ENCODE measurements around the gene SENP1.

Gene SENP1

DNA sequence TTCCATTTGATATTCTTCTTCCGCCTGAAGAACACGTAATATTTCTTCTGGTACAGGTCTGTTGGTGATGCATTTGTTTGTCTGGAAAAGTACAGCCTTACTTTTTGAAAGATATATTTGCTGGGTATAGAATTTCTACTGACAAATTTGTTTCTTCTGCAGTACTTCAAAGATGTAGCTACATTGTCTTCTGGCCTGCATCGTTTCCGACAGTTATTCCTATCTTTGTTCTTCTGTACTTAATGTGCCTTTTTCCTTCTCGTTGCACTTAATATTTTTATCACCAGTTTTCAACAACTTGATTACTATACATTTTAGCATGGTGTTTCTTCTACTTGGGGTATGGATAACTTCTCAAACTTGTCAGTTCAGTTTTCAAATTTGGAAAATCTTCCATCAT is 47.1 kb downstream of the SENP1 start:
- Histone ChIP-seq H3K36me3 (ENCODE audit: insufficient read depth, low read length) (peaks cover 55% of the 10 kb centered on the region; the same call in 1 of the 2 replicates), H3K79me2 (ENCODE audit: insufficient read depth, low read length) (no peaks in the 10 kb centered on the region), H2AFZ (ENCODE audit: low read length) (no peak overlapping the region), H3K27me3 (ENCODE audit: insufficient read depth, low read length, poor library complexity, severe bottlenecking) (no peaks in the 10 kb centered on the region), H3K9ac (ENCODE audit: low read depth, low read length, poor library complexity, severe bottlenecking) (no peak overlapping the region), H4K20me1 (ENCODE audit: insufficient read depth, low read length, poor library complexity, severe bottlenecking) (no peaks in the 10 kb centered on the region), H3K9me2 (replicated peaks; ENCODE audit: low read depth, low read length) (no peaks in the 10 kb centered on the region), H3K9me3 (ENCODE audit: insufficient read depth, low read depth, low read length) (peaks cover 7% of the 10 kb centered on the region), H3K4me1 (ENCODE audit: insufficient read depth, low read length, poor library complexity, severe bottlenecking) (no peaks in the 10 kb centered on the region), H3K4me3 (ENCODE audit: low read length, poor library complexity, severe bottlenecking) (no peak overlapping the region), H3K4me2 (ENCODE audit: low read depth, low read length, poor library complexity, severe bottlenecking) (no peak overlapping the region), H3F3A (ENCODE audit: low read depth) (no peaks in the 10 kb centered on the region)
- no peak for TF ChIP-seq EZH2phosphoT487 (IDR thresholded peaks at IDR 0.05; ENCODE audit: borderline replicate concordance)
- TF ChIP-seq, protein P1, sequence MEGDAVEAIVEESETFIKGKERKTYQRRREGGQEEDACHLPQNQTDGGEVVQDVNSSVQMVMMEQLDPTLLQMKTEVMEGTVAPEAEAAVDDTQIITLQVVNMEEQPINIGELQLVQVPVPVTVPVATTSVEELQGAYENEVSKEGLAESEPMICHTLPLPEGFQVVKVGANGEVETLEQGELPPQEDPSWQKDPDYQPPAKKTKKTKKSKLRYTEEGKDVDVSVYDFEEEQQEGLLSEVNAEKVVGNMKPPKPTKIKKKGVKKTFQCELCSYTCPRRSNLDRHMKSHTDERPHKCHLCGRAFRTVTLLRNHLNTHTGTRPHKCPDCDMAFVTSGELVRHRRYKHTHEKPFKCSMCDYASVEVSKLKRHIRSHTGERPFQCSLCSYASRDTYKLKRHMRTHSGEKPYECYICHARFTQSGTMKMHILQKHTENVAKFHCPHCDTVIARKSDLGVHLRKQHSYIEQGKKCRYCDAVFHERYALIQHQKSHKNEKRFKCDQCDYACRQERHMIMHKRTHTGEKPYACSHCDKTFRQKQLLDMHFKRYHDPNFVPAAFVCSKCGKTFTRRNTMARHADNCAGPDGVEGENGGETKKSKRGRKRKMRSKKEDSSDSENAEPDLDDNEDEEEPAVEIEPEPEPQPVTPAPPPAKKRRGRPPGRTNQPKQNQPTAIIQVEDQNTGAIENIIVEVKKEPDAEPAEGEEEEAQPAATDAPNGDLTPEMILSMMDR (conservative IDR thresholded peaks at IDR 0.05; ENCODE audit: low read length), result no peak

DNA sequence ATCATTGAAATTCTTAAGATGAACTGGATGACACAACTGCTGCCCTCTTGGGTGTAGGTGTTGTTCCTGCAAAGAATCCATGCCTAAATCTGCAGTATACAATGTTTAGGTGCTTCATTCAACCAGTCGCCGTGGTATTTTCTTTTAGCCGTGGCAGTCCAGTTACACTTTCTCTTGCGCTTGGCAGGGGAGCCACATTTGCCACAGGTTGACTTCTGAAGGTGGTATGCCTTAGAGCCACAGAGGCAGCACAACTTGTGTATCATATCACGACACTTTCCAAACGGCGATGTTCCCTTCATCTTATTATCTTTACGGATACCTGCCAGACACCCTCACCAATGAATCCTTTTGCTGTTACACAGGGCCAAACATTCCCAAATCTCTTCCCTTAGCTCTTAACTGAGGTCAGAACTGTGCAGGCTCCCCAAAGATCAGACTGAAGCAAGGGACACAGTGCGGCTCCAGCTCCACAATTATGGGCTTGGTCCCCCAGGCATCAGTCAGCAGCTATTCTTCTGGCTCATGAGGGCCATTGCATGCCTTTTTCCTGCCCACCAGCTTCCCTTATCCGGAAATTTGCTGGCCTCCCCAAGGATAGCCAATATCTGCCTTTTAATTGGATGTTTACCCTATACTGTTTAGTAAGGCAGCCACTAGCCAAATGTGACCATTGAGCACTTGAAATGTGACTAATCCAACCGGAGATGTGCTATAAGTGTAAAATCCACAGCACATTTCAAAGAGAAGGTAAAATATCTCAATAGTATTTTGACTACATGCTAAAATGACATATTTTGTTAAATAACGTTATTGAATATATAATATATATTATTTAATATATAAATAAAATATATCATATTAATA is 50.7 kb downstream of the SENP1 start:
- H3K27me3 ChIP-seq (ENCODE audit: insufficient read depth, low read length, poor library complexity, severe bottlenecking), result no peaks in the 10 kb centered on the region
- H3K4me1 ChIP-seq (ENCODE audit: insufficient read depth, low read length, poor library complexity, severe bottlenecking), result no peaks in the 10 kb centered on the region
- H4K20me1 ChIP-seq (ENCODE audit: insufficient read depth, low read length, poor library complexity, severe bottlenecking), result no peaks in the 10 kb centered on the region
- H3K9ac ChIP-seq (ENCODE audit: low read depth, low read length, poor library complexity, severe bottlenecking), result no peak overlapping the region
- H3K79me2 ChIP-seq (ENCODE audit: insufficient read depth, low read length), result no peaks in the 10 kb centered on the region
- H3K4me2 ChIP-seq (ENCODE audit: low read depth, low read length, poor library complexity, severe bottlenecking), result no peak overlapping the region
- H3K9me3 ChIP-seq (ENCODE audit: insufficient read depth, low read depth, low read length), result peaks cover 7% of the 10 kb centered on the region
- TF ChIP-seq, protein P1 (conservative IDR thresholded peaks at IDR 0.05; ENCODE audit: low read length), result no peak
- no peak for TF ChIP-seq EZH2phosphoT487 (IDR thresholded peaks at IDR 0.05; ENCODE audit: borderline replicate concordance)
- H3K9me2 ChIP-seq (replicated peaks; ENCODE audit: low read depth, low read length), result no peaks in the 10 kb centered on the region
- H3K36me3 ChIP-seq (ENCODE audit: insufficient read depth, low read length), result peaks cover 20% of the 10 kb centered on the region; the same call in 1 of the 2 replicates
- no peak overlapping the region for H2AFZ ChIP-seq (ENCODE audit: low read length)
- H3F3A ChIP-seq (ENCODE audit: low read depth), result no peaks in the 10 kb centered on the region
- no peak overlapping the region for H3K4me3 ChIP-seq (ENCODE audit: low read length, poor library complexity, severe bottlenecking)

DNA sequence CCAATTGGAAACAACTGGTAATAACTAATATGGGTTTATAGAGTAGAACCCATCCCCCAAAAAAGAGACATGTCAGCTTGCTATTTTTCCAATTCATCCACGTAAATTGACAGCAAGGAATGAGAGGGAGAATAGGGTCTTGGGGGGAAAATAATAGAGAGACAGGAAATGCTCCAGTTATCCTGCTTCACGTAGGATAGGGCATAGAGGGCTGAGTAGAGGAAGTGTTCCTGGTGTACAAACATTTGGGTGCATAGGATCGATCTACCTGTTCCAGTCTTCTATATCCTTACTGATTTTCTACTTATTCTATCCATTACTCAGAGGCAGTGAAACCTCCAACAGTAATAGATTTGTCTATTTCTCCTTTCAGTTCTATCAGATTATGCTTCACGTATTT is 52.0 kb downstream of the SENP1 start:
- H3K4me1 ChIP-seq (ENCODE audit: insufficient read depth, low read length, poor library complexity, severe bottlenecking), result no peaks in the 10 kb centered on the region
- no peaks in the 10 kb centered on the region for H3K79me2 ChIP-seq (ENCODE audit: insufficient read depth, low read length)
- no peak overlapping the region for H3K4me2 ChIP-seq (ENCODE audit: low read depth, low read length, poor library complexity, severe bottlenecking)
- no peaks in the 10 kb centered on the region for H3K9me2 ChIP-seq (replicated peaks; ENCODE audit: low read depth, low read length)
- H3K36me3 ChIP-seq (ENCODE audit: insufficient read depth, low read length), result peaks cover 22% of the 10 kb centered on the region; the same call in 1 of the 2 replicates
- TF ChIP-seq EZH2phosphoT487 (IDR thresholded peaks at IDR 0.05; ENCODE audit: borderline replicate concordance), result no peak
- H3K9ac ChIP-seq (ENCODE audit: low read depth, low read length, poor library complexity, severe bottlenecking), result no peak overlapping the region
- peaks cover 5% of the 10 kb centered on the region for H3K9me3 ChIP-seq (ENCODE audit: insufficient read depth, low read depth, low read length)
- no peak overlapping the region for H2AFZ ChIP-seq (ENCODE audit: low read length)
- no peaks in the 10 kb centered on the region for H3K27me3 ChIP-seq (ENCODE audit: insufficient read depth, low read length, poor library complexity, severe bottlenecking)
- H3F3A ChIP-seq (ENCODE audit: low read depth), result no peaks in the 10 kb centered on the region
- H3K4me3 ChIP-seq (ENCODE audit: low read length, poor library complexity, severe bottlenecking), result no peak overlapping the region
- no peaks in the 10 kb centered on the region for H4K20me1 ChIP-seq (ENCODE audit: insufficient read depth, low read length, poor library complexity, severe bottlenecking)

All from Loucy (cell line).